IPS-11a (cell line): ENCODE measurements around the gene GPR26.
"Not testable (repeated sequence)": the region's sequence is repeated elsewhere in the genome, so short reads cannot be mapped to it uniquely, and the experiment has no call there.

ENCODE experiments used
- H3K4me3 ChIP-seq: one replicate; pipeline ENCODE4 v1.5.1; 2013; ENCODE audit warnings: low read depth, low read length, control low read depth

GPR26 gene

DNA sequence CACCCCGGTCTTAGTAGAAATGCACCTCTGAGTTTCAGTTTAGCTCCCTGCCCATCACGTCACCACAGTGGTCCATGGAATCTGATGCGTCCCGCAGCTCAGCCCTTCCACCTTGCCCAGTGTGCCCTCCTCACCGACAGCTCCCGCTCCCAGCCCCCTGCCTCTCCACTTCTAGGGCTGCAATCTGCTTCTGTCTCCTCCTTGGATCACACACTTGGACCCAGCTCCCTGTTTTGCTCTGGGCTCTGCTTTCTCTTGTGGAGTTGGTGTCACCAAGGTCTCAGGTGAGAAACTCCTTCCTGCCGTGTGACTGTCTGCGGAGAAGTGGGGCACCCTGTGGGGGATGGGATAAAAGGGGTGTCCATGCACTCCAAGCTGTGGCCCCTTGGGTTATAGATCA is 37.9 kb downstream of the GPR26 start:
- no peak overlapping the region for H3K4me3 ChIP-seq

DNA sequence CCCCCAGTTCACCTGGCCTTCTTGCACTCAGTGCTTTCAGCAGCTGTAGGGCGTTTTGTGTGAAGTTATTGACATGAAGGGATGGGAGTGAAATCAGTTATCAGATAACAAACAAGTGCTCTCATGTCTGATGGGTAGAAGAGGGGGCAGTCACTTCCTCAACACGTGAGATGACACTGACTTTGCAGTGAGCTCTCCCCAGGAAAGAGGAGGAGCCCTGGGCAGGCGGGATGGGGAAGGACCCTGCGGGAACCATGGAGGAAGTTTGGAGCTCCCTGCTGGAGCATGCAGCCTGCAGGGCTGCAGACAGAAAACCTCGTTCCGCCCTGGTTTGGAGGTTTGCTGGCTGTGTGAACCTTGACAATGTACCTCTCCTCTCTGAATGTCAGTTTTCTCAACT is 38.7 kb downstream of the GPR26 start:
- no peak overlapping the region for H3K4me3 ChIP-seq

DNA sequence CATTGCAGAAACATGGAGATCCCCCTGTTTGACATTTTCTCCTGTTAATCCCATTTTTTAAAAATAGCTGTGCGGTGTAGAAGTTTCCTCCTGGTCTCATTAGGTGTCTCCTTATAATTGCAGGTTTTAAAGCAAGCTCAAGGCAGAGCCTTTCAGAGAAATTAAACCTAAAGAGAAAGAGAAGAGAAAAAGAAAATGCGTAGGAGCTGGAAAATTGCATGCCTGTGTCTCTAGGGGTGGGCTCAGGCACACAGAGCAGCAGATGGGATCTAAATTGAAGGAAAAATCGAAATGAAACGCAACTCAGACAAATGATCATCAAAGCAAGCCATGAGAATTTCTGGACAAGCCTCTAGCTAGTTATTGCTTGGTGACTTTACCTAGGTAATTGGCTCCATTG is 40.1 kb downstream of the GPR26 start:
- H3K4me3 ChIP-seq = no peak overlapping the region

DNA sequence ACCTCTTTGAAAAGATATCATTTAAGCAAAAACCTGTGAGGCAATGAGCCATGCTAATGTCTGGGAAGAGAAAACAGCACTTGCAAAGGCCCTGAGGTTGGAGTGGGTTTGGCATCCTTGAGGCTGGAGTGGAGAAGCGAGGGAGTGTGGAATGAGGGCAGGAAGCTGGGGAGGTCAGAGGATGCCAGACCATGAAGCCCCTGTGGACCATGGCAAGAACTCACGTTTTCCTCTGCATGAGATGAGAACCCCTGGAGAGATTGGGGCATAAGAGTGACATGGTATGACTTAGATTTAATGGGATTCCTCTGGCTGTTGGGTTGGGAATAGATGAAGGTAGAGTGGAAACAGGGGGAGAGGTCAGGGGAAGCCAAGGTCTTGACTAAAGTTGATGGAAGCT is 49.4 kb downstream of the GPR26 start:
- no peak overlapping the region for H3K4me3 ChIP-seq

DNA sequence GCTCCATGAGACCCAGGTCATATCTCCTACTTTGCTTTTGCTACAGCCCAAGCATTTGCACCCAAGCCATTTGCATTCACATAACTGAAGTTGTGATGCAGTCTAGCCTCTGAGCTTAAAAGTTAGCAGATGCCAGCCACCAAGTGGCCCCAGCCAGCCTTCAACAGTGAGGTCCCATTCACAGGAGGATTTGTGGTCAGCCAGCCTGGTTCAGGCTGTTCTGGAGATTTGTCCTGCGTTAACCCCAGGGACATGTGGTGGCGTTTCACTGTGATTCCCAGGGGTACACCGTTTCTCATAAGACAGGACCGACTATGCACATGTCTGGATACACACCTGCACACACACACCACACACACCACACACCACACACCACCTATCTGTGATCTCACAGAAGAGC is 51.2 kb downstream of the GPR26 start:
- H3K4me3 ChIP-seq = no peak overlapping the region

DNA sequence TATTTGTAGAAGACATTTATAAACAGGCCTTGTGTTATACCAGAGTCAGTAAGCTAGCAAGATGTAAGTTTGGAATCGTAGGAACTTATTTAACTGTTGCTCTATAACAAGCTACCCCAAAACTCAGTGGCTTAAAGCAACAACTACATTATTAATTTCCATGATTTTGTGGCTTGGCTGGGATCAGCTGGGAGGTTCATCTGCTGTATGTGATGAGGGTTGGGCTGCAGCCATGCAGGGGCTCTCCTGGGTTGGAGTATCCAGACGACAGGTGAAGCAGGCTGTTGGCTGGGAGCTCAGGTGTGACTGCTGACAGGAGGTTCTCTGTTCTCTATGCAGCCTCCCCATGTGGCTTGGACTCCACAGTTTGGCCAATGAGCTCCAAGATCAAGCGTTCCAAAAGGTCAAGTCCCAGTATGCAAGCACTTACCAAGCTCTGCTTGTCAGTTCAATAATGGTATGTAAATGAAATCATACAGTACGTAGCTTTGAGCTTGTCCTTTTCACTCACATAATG is 52.4 kb downstream of the GPR26 start:
- no peak overlapping the region for H3K4me3 ChIP-seq

DNA sequence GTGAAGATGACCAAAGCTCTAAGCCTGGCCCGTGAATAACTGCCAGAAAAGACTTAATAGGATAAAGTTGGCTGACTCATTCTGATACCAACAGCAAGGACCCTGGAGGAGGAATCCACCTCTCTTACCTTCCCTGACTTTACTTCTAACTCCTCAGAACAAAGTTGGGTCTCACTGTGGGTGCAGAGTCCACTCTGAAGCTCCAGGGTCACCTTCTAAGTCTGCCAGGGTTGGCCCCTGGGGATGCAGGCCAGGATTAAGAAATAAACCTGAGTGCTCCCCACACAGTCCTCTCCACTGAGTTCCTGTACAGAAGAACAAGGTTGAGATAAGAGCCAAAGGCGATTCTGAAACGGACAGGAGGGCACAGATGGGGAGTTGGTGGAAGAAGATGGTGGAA is 54.4 kb downstream of the GPR26 start:
- no peak overlapping the region for H3K4me3 ChIP-seq

DNA sequence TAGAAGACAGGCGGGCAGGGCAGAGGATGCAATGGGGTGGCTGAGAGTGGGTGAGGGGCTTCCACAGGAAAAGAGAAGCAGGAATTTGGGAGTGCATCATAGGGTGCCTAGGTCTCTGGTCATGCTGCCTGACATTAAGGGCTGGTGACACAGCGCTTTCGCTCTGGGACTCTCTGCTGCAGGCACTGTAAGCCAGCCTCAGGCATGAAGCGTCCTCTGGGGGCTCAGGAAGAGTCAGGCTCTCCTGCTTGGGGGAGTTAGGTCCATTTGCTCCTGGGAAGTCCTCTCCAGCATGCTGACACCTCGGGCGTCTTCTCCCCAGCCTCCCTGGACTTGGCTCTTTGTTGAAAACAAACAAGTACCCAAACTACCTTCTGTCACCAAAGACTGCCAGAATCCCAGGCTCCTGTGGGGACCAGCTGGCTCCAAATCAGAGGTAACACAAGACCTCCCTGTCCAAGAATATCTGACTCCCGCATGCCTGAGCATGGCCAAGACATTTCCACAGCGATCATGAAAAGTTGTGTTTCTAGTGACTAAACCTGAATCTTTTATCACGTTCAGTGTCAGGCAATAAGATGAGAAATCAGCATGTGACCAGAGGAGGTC is 55.4 kb downstream of the GPR26 start:
- no peak overlapping the region for H3K4me3 ChIP-seq

DNA sequence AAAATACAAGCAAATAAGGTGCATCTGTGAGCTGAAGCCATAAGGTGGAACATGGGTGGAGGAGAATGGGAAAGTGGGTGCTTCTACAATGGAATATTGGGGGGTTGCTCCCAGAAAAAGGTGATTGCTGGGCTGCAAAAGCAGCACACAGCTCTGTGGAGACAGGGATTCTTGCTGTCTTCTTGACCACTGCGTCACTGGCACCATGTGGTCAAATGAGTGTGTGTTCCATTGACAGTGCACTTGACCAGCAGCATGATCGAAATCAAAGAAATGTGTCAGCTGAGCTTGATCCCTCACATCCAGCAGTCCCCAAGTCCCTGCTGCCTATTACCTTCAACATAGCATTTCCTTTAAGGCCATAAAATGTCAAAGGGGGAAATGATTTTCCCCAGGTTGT is 56.2 kb downstream of the GPR26 start:
- no peak overlapping the region for H3K4me3 ChIP-seq

DNA sequence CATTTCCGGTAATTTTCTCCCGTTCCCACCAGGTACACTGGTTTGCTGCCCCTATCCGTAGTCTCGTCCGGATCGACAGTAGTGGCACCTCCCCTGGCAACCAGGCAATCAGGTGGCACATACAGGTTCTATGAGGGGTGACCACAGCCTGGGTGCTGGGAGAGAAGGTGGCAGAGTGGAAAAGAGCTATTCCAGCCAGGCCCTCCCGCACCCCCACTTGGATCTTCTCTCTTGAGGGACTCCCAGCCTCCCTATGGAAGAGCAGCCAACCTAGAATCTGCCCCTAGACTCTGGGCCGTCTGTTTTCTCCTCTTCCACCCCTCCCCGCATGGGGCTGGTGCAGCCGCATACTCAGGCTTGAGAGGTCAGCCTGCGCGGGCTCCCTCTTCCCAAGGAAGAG is 58.6 kb downstream of the GPR26 start:
- no peak overlapping the region for H3K4me3 ChIP-seq

DNA sequence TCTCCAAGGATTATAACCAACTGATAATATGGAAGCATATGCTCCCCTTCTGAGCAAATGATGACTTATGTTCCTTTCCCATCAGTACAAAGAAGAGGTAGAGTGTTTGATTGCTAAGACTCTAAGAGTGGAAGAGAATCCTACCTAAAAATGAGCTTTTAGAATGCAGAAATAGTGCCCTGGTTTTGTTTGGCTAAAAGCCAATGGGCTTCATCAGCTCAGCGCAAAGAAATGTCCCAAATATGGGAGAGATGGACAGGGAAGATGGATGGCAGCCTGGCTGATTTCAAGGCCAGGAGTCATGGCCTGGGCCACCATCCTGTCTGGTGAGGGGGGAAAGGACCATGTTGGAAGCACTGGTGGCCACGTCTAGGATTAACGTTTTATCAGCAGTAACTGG is 60.2 kb downstream of the GPR26 start:
- H3K4me3 ChIP-seq = no peak overlapping the region

DNA sequence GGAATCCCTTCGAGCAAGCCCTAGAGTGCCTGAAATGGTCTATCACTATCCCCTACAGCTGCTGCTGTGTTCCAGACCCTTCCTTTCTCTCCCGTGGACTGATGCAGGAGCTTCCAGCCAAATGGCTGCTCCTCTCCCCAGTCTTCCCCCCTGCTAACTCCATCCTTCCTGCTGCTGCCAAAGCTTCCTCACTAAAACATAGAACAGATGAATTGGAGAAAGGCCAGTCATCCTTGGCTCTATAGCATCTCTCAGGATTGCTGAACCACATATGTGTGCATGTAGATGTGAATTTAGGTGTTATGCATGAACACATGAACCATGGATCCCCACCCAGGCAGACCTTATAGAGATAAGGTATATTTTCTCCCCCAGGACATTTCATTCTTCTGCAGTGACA is 60.7 kb downstream of the GPR26 start:
- H3K4me3 ChIP-seq = no peak overlapping the region

DNA sequence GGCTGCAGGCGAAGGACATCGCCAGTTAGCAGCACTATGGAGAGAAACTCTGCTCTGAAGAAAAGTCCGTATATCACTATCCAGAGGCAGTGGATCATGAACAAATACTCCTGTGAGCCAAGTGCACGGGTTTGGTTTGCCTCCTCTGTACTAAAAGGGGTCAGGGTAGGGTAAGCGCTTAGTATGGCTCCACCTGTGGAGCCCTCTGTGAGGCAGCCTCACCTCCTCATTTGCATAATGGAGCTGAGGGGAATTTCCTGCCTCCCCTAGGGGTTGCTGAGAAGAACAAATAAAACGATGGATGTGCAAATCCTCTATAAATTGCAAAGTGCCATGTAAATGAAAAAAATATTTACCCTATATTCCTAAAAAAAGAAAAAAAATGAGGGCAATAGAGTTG is 63.4 kb downstream of the GPR26 start:
- no peak overlapping the region for H3K4me3 ChIP-seq

DNA sequence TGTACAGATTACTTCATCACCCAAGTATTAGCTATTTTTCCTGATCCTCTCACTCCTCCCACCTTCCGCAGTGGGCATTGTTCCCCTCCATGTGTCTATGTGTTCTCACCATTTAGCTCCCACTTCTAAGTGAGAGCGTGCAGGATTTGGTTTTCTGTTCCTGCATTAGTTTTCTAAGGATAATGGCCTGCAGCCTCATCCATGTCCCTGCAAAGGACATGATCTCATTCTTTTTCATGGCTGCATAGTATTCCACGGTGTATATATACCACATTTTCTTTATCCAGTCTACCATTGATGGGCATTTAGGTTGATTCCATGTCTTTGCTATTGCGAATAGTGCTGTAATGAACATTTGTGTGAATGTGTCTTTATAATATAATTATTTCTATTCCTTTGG is 70.8 kb downstream of the GPR26 start:
- not testable (repeated sequence) for H3K4me3 ChIP-seq

DNA sequence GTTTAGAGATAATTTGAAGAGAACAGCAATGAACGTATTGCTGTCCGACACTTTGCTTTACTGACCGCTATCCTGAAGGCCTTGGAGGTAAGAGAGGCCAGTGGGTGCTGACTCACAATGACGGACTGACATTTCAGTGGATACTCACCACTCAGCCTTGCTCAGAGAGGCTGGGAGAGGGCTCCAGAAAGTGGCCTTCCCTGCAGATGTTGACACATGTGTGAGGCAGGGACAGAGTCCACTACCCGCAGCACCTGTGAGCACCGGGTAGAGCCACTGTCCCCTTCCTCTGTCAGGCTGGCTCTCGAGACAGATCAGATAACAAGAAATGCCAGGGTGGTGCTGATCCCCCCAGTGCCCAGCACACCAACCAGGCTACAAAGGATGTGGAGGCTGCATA is 75.0 kb downstream of the GPR26 start:
- H3K4me3 ChIP-seq = no peak overlapping the region

DNA sequence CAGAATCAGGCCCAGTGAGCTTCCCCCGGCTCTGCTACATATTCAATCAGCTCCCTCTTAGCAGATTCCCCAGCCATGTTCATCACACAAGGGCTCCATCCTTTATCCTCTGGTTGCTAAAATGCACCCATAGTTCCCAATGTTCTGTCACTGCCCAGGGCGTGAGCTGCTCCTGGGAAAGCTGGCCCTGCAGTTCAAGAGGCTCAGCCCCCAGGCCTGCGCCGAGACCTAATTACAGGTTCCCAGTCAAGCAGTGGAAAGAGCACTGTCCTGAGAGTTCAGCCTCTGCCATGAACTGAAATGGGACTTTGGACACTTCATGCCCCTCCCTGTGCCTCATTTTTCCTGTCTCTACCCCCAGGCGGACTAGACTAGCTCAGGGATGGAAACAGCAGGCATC is 75.6 kb downstream of the GPR26 start:
- H3K4me3 ChIP-seq = no peak overlapping the region

DNA sequence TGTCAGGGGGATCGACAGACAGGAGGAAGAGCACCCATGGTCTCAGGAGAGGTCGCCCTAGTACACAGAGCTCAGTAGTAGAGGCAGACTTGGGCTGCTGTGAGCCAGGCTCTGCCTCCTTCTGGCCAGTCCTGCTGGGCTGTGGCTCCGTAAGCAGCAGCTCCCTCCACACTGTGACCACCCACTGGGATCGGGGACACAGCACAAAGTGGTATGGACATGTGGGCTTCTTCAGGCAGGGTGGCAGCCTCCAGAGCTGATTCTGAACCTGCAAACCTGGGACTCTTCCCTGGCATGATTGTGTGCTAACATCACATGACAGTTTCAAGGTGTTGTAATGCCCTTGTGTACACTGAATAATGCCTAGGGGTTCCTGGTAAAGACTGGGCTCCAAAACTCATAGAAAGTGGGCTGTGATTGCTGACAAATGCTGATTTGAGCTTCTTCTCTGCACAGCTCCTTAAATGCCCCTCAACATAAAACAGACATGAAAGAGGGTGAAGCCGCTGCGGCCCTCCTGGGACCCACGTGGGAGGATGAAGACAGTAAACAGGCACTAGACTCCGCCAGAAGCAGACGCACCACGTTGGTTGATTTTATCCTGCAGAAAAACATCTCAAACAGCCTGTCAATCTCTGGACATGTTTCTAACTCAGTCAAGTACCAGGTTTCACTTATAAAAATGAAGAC is 76.7 kb downstream of the GPR26 start:
- H3K4me3 ChIP-seq = no peak overlapping the region

DNA sequence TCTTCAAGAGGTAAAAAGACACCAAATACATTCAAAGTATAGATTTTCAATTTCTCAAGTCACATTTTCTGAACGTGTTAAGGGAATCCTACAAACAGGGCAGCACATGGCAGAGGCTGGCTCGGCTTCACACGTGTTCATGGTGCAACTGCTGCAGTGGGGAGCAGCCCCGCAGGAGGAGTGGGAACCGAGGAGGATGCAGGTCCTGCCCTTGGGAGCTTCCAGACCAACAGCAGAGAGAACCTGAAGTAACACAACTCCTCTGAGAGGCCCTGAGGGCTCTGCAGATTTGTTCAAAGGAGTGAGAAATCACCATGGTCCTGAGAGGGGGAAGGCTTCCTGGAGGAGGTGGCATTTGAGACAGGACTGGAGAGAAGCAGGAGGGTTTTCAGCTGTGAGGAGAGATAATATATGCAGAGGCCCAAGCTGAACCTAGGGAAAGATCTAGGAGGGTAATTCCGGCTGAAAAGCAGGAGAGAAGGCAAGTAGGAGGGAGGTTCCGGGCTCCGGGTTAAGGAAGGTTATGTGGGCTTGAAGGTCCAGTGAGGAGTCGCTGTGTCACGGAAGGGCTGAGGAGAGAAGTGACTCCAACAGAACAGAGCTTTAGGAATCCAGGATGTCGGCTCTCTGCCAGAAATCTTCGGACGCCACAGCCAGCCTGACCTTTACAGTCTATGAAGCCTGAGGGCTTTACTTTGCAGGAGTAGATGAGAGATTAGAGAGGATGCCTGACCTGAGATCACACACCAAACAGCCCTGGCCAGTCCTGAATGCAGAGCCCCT is 77.5 kb downstream of the GPR26 start:
- no peak overlapping the region for H3K4me3 ChIP-seq

DNA sequence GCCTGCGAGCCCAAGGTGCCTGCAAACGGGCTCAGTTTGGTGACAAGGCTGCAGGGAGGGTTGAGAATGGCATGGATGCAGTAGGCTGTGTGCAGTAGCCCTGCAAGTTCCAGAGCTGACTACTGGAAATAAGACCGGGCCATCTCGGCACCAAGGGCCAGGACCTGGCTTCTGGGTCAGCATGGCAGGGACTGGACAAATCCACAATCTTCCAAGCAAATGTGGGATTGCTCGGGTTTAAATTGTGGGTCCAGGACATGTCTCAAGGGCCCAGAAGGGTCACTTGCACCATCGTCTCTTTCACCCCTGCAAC is 78.0 kb downstream of the GPR26 start:
- no peak overlapping the region for H3K4me3 ChIP-seq
